GM18861 (cell line): ENCODE results near the gene TGFBR2.
A peak's percentile ranks its signal among the peaks of the same experiment; 100 is the strongest.
"Not testable (repeated sequence)": the region's sequence is repeated elsewhere in the genome, so short reads cannot be mapped to it uniquely, and the experiment has no call there.

ENCODE experiments used
- ATAC-seq: cut with Tn5 transposase; IDR thresholded peaks from one replicate; pipeline ENCODE4 v1.9.1; 2021; ENCODE audit not compliant: unreplicated experiment

Gene TGFBR2

DNA sequence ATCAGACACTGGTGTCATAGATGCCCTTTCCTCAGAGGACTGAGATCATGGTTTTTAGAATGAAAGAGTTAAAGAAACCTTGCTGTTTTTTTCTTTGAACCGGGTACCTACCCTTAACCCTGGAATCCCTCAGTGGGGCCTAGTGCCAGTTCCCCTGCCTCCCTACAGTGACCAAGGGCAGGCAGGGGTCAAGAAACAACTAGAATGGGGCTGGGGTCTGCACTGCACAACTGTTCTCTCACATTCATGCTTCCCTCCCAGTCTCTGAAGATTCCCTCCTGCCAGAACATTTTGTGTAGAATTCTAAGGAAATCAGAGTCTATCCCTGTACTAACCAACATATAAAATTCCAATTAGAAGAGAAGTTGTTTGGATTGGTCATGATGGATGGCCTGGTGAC, 47.9 kb downstream of the TGFBR2 start:
- no peak for ATAC-seq

DNA sequence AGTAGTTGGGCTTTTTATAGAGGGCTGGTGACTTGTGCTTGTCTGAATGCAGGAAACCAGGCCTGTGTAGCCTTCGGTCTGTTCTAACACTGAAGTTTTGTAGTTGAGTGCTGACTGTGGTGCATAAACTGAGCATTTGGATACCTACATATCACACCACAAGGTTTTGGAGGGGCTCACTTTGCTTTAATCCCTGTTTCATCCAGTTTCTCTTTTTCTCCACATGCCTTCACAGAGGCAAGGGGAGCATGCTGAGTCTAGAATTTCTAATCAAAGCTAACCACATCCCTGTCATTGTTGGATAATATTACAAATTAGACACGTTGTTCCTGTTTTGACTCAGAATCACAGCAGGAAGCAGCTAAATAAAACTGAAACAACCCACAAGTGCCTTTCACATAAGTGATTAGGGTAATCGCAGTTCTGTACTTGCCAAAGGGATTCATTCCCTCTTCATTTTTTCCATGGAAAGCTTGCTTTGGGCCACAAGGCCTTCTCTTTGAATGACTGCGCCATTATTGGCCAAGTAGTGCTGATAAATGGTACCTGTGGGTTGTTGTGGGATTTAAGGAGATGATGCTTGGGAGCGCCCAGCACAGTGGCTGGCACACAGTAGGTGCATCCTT, 48.9 kb downstream of the TGFBR2 start:
- ATAC-seq, result peak; percentile 28

DNA sequence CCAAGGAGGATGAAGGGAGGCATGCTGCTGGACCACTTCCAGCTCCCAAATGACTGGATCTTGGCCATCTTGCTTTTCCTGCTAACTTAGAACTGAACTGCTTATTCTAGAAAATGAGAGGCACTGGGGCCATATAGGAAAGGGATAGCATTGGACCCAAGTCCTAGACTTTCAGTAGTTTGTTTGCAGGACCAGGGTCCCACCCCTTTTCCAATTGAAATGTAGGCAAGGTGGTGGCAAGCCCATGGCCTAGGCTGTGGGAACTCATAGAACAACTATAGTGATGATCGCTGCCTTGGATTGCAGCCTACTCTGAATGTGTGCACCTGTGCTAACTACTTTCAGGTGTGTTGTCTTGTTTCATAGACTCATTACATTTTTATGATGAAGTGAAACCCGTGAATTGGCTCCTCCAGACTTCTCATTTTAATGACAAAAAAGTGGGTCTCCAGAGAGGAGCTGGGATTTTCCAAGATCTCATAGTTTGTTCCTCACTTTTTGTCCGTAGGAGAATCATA, 50.3 kb downstream of the TGFBR2 start:
- no peak for ATAC-seq

DNA sequence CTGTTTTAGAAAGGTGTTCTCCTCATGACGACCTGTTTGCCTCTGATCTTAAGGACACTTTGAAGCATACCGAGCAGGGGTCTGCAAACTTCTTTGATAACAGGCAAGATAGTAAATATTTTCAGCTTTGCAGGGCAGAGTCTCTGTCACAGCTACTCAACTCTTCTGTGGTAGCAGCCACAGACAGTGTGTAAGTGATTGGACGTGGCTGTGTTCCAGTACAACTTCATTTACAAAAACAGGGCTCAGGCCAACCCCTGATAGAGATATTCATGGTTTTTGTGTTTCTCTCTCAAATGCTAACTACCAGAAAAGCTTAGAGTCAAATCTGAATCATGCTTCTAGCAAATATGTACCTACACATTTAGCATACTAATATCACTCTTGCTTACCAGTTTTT, 51.5 kb downstream of the TGFBR2 start:
- ATAC-seq, result peak; percentile 16

DNA sequence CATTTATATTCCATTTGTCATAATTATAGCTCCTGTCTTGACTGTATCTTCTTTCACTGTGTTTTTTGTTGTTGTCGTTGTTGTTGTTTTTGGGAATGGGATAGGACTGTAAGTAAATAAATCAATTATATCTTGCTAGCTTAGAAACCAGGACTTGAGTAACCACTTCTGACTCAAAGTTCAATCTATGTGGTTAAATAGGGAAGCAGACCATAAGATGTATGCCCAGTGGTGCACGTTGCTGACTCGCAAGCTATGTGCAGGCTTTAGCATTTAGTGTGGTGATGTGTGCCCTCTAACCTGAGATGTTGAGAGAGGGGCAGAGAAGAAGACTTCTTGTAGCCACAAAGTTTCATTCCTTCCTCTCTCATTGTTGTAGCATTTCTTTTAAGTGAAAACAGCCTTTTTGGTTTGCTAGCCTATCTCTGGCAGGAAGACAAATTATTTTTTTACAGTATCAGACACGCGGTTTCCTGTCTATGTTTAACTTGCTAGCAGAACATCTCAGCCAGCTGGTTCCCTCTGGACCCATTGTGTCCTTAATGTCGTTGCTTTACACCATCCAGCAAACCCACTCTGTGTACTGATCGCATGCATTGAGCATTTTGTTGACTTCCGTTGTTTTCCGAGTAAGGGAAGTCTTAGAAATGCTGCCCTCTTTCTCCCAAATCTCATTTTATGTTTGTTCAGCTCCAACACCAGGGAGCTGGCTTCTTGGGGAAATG, 52.1 kb downstream of the TGFBR2 start:
- peak; percentile 92 for ATAC-seq

DNA sequence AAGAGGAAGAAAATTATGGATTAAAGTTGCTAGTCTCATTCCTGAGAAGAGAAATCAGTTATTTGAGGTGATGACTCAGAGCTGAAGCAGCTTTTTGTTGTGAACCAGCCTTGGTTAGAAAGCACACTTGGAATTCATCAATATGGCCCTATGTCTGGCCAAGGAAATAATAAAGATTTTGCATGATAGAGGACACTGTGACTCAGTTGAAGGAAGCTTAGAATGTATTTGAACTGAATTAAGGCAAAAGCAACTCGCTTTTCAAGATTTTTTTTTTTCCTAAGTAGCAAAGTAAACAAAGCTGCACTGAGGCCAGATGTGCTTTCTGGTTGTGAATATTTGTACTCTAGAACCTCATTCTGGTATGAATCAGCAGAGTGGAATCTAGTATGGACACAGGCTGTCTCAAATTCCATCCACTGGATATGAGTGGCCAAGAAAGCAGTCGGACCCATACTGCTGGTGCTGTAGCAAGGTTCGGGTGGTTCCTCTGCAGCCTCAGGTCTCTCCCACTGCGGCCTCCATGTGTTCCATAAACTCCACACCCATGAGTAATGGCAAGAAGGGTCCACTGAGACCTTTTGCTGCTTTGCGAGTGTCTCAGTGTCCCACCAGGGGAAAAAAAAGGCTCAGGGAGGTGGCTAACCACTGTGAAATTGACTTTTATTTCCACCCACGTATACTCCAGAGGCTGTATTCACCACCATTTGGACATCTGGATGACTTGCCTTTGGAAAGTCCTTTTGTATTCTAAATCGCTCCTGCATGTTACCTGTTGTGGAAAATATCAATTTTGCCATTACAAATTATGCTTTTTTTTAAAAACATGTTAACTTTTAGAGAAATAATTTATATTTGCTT, 53.1 kb downstream of the TGFBR2 start:
- ATAC-seq, result no peak

DNA sequence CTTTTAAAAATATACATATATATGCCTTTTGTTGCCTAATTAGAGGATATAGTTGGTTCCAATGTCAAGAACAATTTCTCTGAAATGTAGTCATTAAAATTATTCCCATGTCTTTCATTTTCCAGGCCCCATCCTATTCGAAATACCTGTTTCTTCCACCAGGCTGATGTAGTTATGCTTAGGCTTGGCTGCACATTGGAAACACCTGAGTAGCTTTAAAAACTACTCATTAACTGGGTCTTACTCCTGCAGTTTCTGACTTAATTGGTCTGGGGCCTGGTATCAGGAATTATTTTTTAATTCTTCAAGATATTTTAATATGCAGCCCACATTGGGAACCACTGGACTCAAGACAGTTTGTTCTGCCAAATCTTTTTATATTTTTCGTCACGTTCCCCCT, 53.7 kb downstream of the TGFBR2 start:
- no peak for ATAC-seq

DNA sequence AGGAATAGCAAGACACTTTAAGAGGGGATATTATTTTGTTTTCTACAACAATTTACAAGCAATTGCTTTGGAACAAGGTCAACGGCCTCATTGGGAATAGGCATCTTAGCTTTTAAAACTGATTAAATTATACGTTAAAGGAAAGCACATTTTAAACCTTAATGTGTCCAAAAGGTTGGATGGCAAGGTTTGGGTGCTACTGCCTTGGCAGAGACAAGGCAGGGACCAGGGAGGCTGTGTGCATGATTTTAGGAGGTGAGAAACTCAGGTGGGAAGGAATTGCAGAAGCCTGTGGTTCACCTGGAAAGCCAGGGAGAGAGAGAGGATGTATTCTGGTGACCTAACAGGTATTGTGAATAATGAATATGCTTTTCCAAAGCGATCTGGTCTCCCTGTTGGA, 54.3 kb downstream of the TGFBR2 start:
- ATAC-seq, result no peak

DNA sequence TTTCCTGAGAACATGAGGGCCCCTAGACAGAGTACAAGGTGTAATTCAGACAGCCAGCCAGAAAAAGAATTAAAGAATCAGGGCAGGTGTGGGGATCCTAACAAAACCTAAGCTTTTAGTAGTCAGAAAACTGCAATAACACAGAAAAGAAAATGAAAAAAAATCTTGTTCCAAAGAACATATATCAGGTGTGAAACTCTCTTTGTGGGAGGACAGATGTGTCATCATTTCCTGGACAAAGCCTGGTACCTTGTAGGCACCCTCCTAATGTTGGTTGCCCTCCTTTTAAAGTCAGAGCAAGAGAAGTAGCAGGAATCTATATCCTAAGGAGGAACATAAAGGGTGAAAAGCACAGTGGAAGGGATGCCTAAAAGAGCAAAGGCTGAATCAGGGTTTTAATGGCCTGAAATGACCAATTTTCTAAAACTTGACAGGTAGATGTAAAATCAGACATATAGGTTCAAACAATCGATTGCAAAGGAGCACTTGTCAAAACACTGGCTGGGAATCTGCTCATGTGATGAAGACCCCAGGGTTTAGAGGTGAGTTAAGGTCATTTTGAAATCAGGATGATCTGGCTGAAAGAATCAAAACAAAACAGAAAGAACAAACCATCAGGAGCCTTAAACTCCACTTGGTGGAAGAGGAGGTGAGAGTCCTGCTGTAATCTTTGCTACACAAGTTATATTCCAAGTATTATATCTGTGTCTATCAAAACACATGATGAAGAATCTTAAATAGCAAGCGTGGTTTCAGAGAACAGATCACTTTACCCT, 54.9 kb downstream of the TGFBR2 start:
- ATAC-seq, result no peak

DNA sequence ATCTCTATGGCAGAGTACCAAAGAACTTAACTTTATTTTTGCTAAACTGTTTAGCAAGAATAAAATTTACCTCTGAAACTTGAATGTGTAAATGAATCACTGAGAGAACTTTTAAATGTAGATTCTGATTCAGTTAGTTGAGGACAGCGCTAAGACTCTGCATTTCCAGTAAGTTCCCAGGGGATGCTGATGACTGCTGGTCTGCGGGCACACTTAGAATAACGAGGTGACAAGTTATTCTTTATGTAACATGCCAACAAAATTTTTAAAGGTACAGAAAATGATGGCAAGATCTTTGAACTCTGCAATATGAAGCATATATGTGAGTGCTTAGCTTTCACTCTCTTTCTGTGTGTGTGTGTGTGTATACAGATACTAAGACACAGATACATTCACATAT, 56.4 kb downstream of the TGFBR2 start:
- ATAC-seq, result no peak

DNA sequence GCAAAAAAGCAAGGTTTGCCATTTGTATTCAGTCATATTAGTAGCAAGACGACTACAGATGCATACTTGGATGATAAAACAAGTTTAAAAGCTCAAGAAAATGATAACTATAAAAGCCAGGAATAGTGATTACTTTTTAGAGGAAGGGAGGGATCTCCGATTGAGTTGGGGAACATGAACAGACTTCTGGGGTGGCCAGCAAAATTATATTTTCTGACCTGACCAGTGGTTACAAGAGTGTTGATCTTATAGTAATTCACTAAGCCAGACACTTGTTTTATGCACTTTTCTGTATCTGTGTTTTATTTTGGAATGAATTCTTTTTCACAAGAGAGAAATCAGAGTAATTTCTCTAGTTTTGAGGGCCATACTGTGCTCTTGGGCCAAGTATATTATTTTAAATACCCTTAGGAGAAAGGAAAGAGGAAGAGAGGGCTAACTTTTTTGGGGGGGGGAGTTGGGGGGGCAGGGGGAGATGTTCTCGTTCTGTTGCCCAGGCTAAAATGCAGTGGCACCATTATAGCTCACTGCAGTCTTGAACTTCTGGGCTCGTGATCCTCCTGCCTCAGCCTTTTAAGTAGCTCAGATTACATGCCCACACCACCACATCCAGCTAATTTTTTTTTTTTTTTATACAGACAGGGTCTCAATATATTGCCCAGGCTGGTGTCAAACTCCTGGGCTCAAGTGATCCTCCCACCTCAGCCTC, 57.3 kb downstream of the TGFBR2 start:
- ATAC-seq, result no peak

DNA sequence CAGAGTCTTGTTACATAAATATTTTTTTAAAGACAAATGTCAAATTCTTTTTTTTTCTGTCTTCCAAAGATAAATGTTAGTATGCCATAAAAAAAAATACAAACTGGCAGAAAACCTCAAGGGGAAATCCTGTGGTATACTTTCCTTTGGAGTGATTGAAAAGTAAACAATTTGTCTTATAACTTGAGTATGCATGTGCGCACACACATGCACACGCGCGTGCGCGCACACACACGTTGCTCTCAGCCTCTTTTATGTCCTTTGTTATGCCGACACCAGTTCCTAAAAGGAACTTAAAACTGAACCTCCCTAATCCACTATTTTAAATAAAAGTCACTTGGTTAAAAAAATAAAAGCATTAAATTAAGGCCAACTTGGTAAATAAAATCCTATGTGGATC, 58.1 kb downstream of the TGFBR2 start:
- ATAC-seq, result no peak

DNA sequence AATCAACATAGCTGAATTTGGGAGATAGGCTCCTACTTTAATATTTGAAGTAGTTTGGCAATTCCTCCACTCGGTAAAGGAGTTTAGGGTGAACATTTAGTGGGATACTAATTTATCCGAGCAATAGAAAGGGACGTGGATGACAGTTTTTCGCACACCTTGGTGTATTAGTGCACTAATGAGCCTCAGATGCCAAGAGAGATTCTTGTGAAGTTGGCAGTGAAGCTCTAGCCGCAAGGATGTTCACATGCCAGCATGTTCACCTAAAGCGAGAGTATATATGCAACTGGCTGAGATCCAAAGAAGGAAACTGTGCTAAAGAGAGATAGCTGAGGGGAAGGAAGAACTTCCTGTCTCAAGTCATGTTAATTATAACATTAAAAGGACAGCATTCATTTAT, 58.5 kb downstream of the TGFBR2 start:
- no peak for ATAC-seq

DNA sequence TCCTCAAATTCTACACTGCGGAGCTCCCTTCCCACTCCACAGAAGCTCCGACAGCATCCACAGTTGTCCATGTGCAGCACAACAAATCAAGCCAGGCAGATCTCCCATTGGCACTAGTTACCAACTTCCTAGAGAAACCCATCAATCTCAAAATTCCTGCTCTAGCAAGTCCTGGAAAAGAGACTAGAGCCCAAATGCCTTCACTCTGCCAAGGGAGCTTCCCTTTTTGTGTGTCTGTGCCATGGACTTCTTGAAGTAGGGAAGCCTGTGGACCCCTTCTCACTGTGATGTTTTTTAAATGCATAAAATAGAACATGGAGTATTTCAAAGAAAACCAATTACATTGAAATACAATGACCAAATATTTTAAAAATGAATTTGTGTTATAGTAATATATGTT, 59.1 kb downstream of the TGFBR2 start:
- ATAC-seq, result no peak

DNA sequence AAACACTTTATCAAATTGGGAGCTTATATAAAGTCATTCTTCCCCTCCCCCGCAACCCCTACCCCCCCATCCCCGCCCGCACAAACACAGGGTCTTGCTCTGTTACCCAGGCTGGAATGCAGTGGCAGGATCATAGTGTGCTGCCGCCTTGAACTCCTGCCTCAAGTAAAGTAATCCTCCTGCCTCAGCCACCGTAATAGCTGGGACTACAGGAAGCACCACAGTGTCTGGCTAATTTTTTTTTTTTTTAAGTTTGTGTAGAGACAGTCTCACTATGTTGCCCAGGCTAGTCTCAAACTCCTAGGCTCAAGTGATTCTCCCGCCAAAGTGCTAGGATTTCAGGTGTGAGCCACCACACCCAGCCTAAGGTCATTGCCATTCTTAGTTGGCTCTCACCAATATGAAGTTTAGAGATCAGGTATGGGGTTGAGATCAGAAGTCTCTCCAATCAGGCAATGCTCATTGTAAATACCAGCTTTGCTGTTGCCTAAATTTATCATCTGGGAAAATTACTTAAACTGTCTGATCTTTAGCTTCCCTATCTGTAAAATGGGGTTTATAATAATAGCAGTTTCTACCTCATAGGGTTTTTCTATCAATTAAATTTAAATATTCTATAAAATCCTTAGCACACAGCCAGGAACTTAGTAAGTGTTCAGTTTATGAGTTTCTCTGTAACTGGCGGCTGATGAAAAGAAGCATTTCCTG, 60.3 kb downstream of the TGFBR2 start:
- ATAC-seq, result no peak

DNA sequence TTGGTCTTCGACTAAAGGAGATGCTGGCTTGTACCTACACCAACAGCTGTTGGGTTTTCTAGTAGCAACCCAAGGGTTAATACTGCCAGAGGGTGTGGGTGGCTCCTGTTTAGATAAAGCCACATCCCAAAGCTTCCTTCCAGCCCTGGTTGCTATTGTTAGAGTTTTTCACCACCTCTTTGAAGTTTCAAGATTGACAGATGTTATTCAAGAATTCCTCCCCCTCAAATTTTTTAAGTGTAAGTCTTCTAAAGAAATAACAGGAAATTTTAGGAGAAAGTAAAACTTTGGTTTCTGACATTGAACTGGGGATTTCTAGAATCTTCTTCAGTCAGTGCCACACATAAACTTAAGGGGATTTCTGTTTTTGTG, 60.9 kb downstream of the TGFBR2 start:
- ATAC-seq, result no peak

DNA sequence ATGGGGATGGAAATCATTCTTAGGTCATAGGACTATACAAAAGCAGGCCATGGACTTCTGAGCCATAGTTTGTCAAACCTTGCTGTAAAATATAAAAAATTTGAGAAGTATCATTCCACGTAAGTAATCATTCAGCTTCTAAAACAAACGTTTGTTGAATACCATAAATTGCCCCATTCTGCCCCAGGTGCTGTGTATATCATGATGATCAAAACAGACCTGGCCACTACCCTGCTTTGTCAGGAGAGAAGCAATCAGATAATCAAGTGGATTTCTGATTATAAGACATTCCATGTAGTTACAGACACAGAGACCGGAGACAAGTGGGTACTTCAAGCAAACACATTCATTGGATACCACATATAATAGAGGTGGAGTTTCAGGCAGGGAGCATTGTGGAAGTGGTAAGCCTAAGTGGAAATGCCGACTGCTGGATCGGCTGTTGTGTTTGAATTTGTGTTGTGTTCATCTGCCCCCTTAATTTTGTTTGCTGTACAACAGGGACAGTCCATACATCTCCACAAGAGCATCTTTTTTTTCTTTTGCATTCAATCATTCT, 61.7 kb downstream of the TGFBR2 start:
- no peak for ATAC-seq

DNA sequence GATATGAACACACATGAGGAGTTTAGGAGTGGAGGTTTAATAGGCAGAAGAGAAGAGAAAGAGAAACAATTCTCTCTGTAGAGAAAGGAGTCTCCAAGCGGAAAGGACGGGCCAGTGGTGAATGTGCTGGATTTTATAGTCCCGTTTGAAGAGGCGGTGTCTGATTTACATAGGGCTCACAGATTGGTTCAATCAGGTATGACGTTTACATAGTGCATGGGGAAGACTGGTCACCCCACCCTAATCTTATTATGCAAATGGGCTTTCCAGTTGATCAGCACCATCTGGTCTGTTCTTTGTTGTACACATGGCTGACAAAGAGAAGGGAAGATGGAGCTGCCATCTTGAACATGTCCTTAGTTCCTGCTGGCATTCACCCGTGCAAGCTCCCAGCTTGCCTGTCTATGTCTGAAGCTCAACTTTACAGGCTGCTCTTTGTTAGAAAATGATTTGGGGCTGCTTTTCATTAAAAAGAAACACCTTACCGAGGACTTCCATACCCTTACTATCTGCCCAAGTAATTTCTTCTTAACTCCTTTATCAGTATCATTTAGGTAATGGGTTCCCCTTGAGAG, 63.0 kb downstream of the TGFBR2 start:
- not testable (repeated sequence) for ATAC-seq

DNA sequence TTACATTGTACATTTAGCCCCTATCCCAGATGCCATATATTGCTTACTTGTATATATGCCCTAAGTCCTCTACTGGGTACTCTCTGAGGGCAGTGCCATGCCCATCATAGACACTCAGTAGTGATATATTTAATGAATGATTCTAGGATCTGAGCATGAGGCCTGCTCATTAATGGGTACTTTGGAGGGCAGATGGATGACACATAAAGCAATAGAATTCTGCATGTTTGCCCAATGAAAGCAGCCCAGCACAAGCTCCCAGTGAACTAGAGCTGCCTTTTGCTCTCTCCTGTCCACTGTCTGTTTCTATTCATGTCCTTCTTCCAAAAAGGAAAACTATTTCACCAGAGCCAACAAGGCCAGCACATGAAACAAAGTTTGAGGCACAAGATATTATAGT, 63.9 kb downstream of the TGFBR2 start:
- no peak for ATAC-seq
